ENCODE data around the gene GNAT1. TPM values are rescaled to one million over a fixed set of nuclear protein-coding genes. Genes with fewer than 3 reads are reported as not detected.

The GNAT1 gene
- total RNA-seq, 3 donors from 2014 or later = not detected

DNA sequence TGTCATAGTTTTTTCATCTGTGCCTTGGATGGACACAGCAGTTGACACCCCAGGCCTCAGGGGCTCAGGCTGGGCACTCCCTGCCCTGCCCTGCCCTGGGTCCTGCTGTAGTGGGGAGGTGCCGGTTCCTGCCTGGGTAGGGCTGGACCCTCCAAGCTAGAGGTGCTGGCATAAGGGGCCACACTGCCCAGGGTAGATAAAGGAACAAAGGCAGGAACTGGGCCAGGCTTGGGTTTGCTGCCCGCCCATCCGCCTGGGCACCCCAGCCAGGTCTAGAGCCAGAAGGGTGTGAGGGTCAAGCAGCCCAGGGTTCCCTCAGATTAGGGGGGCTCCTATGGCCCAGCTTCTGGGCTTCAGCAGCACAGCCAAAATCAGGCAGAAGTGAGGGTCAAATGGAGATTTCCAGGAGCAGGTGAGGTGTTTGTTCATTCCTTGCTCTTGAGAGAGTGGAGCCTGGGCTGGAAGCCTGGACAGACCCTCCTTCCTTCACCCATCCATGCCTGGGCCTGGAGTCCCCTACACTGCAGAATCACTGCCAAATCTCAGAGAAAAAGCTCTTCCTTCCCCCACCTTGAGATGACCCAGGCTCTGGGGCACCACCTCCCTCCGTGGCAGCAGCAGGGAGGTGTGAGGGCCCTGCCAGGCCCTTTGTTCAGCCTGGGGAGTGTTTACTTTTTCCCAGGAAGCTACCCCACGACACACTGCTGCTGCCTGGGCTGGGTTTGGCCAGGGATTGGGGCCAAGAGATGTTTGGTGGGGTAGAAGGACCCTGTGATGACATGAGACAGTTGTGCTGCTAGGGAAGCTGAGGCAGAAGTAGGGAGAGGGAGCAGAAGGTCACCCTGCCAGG lies 29.2 kb upstream of the GNAT1 start:
- Histone ChIP-seq H3K36me3 (no peaks in the 10 kb centered on the region), H3K4me1 (peaks cover 25 to 36% of the 10 kb centered on the region in 2 donors), H3K27me3 (no peaks in the 10 kb centered on the region), H3K9me3 (no peaks in the 10 kb centered on the region), H3K27ac (peak overlapping the region; percentile 34 to 90), H3K4me3 (no peak overlapping the region)
- no peak for DNase-seq (ENCODE audit: low spot score in 2 of 2)
- TF ChIP-seq, protein P1, sequence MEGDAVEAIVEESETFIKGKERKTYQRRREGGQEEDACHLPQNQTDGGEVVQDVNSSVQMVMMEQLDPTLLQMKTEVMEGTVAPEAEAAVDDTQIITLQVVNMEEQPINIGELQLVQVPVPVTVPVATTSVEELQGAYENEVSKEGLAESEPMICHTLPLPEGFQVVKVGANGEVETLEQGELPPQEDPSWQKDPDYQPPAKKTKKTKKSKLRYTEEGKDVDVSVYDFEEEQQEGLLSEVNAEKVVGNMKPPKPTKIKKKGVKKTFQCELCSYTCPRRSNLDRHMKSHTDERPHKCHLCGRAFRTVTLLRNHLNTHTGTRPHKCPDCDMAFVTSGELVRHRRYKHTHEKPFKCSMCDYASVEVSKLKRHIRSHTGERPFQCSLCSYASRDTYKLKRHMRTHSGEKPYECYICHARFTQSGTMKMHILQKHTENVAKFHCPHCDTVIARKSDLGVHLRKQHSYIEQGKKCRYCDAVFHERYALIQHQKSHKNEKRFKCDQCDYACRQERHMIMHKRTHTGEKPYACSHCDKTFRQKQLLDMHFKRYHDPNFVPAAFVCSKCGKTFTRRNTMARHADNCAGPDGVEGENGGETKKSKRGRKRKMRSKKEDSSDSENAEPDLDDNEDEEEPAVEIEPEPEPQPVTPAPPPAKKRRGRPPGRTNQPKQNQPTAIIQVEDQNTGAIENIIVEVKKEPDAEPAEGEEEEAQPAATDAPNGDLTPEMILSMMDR (IDR thresholded peaks at IDR 0.05) = no peak
- no peak for TF ChIP-seq POLR2A (IDR thresholded peaks at IDR 0.05)
- no peak for TF ChIP-seq POLR2AphosphoS5 (IDR thresholded peaks at IDR 0.05)
- intact Hi-C loops (cut with DNase I; ENCODE audit: low total_unique reads) = no loop called here

DNA sequence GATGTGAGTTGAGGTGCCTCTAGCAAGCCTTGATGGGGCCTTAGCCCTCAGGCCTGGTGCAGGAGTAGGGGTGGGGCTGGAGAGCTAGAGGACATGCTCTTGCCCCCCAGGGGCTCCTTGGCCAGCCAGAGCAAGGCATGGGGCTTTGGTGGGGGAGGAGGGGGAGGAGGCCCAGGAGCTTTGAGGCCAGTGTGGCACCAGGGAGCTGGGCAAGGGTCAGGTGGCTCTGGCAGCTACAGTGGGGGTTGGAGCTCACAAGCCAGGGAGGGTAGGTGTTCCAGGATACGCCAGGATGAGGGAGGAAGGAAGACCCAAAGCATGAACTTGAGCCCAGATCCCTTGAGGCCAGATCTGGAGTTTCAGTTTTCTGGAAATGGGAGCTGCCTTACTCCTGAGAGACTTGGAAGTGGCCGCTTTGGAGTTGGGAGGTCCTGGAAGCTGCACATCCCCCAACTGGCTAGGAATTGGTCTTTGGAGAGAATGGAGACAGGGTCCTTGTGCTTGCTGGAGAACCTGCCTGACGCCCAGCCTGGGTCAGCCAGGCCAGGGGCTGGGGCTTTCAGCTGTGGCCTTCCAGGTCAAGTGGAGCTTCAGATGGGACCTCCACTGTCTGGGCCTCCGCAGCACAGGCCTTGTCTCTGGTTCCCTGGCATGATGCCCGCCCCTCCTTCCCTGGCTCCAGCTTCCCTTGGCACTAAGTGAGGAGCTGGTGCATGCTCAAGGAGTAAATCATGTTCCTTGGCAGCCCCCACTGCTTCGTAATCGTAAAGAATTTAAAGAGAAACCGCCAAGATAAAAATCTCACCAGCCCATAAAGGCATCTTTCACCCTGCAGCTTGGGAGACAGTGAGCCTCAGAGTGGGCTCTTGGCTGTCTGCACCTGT lies 27.6 kb upstream of the GNAT1 start:
- no peaks in the 10 kb centered on the region for H3K27me3 ChIP-seq
- intact Hi-C loops (cut with DNase I; ENCODE audit: low total_unique reads) = no loop called here
- TF ChIP-seq POLR2A (IDR thresholded peaks at IDR 0.05) = no peak
- TF ChIP-seq, protein P1 (IDR thresholded peaks at IDR 0.05) = no peak
- no peak for TF ChIP-seq POLR2AphosphoS5 (IDR thresholded peaks at IDR 0.05)
- peaks cover 25 to 44% of the 10 kb centered on the region in 2 donors for H3K4me1 ChIP-seq
- no peaks in the 10 kb centered on the region for H3K9me3 ChIP-seq
- DNase-seq (ENCODE audit: low spot score in 2 of 2) = peak; percentile 89 to 90
- H3K27ac ChIP-seq = peak overlapping the region; percentile 71 to 90
- H3K36me3 ChIP-seq = no peaks in the 10 kb centered on the region
- H3K4me3 ChIP-seq = peak overlapping the region in 1 of 3 donors; percentile 5

DNA sequence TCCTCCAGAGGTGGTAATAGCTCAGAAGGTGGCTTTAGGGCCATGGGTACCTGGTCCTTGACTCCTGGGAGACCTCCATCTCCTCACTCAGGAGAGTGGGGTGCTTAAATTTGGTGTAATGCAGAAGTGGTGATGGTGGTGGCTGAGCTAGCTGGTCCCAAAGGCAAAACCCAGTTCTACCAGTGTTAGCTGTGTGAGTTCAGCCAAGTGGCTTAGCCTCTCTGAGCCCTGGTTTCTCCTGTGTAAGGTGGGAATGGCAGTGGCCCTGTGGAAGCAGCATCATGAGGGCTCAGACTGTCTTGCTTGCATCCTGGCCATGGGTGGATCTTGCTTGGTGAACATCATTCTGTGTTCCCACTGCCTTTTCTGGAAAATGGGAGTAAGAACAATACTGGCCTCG lies 26.9 kb upstream of the GNAT1 start:
- no peaks in the 10 kb centered on the region for H3K27me3 ChIP-seq
- H3K4me1 ChIP-seq = peaks cover 25 to 44% of the 10 kb centered on the region in 2 donors
- H3K4me3 ChIP-seq = peak overlapping the region in 1 of 3 donors; percentile 5
- no peaks in the 10 kb centered on the region for H3K36me3 ChIP-seq
- no peak for DNase-seq (ENCODE audit: low spot score in 2 of 2)
- no peaks in the 10 kb centered on the region for H3K9me3 ChIP-seq
- intact Hi-C loops (cut with DNase I; ENCODE audit: low total_unique reads) = no loop called here
- no peak for TF ChIP-seq POLR2AphosphoS5 (IDR thresholded peaks at IDR 0.05)
- TF ChIP-seq POLR2A (IDR thresholded peaks at IDR 0.05) = no peak
- TF ChIP-seq, protein P1 (IDR thresholded peaks at IDR 0.05) = no peak
- H3K27ac ChIP-seq = peak overlapping the region; percentile 71 to 90

GRCh38 chr3:50164984-50165909 lies 26.2 kb upstream of the GNAT1 start:
- no peaks in the 10 kb centered on the region for H3K9me3 ChIP-seq
- H3K4me3 ChIP-seq = peak overlapping the region in 2 of 3 donors; percentile 11 to 44
- peak overlapping the region; percentile 71 to 90 for H3K27ac ChIP-seq
- H3K4me1 ChIP-seq = peaks cover 25 to 44% of the 10 kb centered on the region in 2 donors
- intact Hi-C loops (cut with DNase I; ENCODE audit: low total_unique reads) = no loop called here
- H3K27me3 ChIP-seq = no peaks in the 10 kb centered on the region
- TF ChIP-seq POLR2AphosphoS5 (IDR thresholded peaks at IDR 0.05) (no peak), POLR2A (IDR thresholded peaks at IDR 0.05) (no peak)
- TF ChIP-seq, protein P1 (IDR thresholded peaks at IDR 0.05) = no peak
- no peaks in the 10 kb centered on the region for H3K36me3 ChIP-seq
- DNase-seq (ENCODE audit: low spot score in 2 of 2) = peak in 1 of 2 donors; percentile 57

All from breast epithelium (tissue), 4 donors.